CD14-positive monocyte (primary cell): ENCODE data around the gene REC8. TPM values are rescaled to one million over a fixed set of nuclear protein-coding genes. Genes with fewer than 3 reads are reported as not detected.

Source experiments
- DNase-seq, 3 donors: peaks; one replicate each; pipeline ENCODE4 v3.0.0-alpha.2; 2011 to 2022
- H2AFZ ChIP-seq: 2 replicates; pipeline ENCODE4 v1.6.0; 2012; ENCODE audit warnings: mild to moderate bottlenecking, low read depth, low read length, inconsistent platforms; ENCODE audit not compliant: insufficient read depth, poor library complexity, severe bottlenecking
- H3K27ac ChIP-seq, 2 donors: 1 replicate in 1 of 2; 2 replicates in 1 of 2; pipeline ENCODE4 v1.5.1; 2012 to 2013; ENCODE audit warnings: low read length in 2 of 2, control low read depth in 1 of 2, inconsistent platforms in 1 of 2, low read depth in 1 of 2, mild to moderate bottlenecking in 1 of 2
- H3K27me3 ChIP-seq, 2 donors: one replicate each; pipeline versions ENCODE4 v1.6.0 to v1.6.1; 2011 to 2013; ENCODE audit warnings: low read length in 2 of 2; ENCODE audit not compliant: control insufficient read depth in 2 of 2, insufficient read depth in 2 of 2
- H3K36me3 ChIP-seq, 2 donors: replicated peaks in 1 of 2; 1 replicate in 1 of 2; 2 replicates in 1 of 2; pipeline versions ENCODE4 v1.5.1 to v1.6.1; 2012 to 2013; ENCODE audit warnings: low read length in 2 of 2, control low read depth in 1 of 2, inconsistent platforms in 1 of 2, mild to moderate bottlenecking in 1 of 2; ENCODE audit not compliant: insufficient read depth in 2 of 2, control insufficient read depth in 1 of 2
- H3K4me1 ChIP-seq, 2 donors: 1 replicate in 1 of 2; 2 replicates in 1 of 2; pipeline versions ENCODE4 v1.5.1 to v1.6.1; 2012 to 2013; ENCODE audit warnings: low read length in 2 of 2, control low read depth in 1 of 2, inconsistent platforms in 1 of 2, mild to moderate bottlenecking in 1 of 2, moderate library complexity in 1 of 2; ENCODE audit not compliant: insufficient read depth in 2 of 2, control insufficient read depth in 1 of 2
- H3K4me2 ChIP-seq: replicated peaks from 2 replicates; pipeline ENCODE3; 2012; ENCODE audit warnings: low read length, moderate library complexity, mild to moderate bottlenecking; ENCODE audit not compliant: poor library complexity, severe bottlenecking; ENCODE audit errors: extremely low read depth
- H3K4me3 ChIP-seq, 3 experiments: fragments of 200-600 bp in 1 of 3; sonication (generic) in 1 of 3; replicated peaks in 1 of 3; 1 replicate in 2 of 3; 2 replicates in 1 of 3; pipeline ENCODE4 v1.5.1; 2011 to 2013; ENCODE audit warnings: low read length in 3 of 3, mild to moderate bottlenecking in 3 of 3, control low read depth in 2 of 3, low read depth in 2 of 3, inconsistent platforms in 1 of 3, moderate library complexity in 1 of 3
- H3K79me2 ChIP-seq: 2 replicates; pipeline ENCODE4 v1.6.0; 2012; ENCODE audit warnings: mild to moderate bottlenecking, control low read depth, inconsistent platforms, low read length, moderate library complexity; ENCODE audit not compliant: insufficient read depth
- H3K9ac ChIP-seq: 2 replicates; pipeline ENCODE4 v1.6.0; 2017; ENCODE audit warnings: low read length, mild to moderate bottlenecking; ENCODE audit not compliant: insufficient read depth, poor library complexity, severe bottlenecking
- H3K9me3 ChIP-seq, 2 donors: replicated peaks in 1 of 2; 1 replicate in 1 of 2; 2 replicates in 1 of 2; pipeline versions ENCODE4 v1.5.1 to v1.6.1; 2012 to 2013; ENCODE audit warnings: low read length in 2 of 2, control low read depth in 1 of 2; ENCODE audit not compliant: control insufficient read depth in 1 of 2, insufficient read depth in 1 of 2
- H4K20me1 ChIP-seq: 2 replicates; pipeline ENCODE4 v1.6.0; 2012; ENCODE audit warnings: mild to moderate bottlenecking, low read length, control low read depth, moderate library complexity; ENCODE audit not compliant: insufficient read depth
- H3K27ac Mint-ChIP-seq, 7 donors: one replicate each; pipeline ENCODE4 v1.8.0; 2020; ENCODE audit warnings: mild to moderate bottlenecking in 7 of 7, mixed read lengths in 7 of 7, moderate library complexity in 6 of 7, inconsistent platforms in 2 of 7
- H3K27me3 Mint-ChIP-seq, 3 donors: one replicate each; pipeline ENCODE4 v1.8.0; 2021 to 2022; ENCODE audit warnings: low read depth in 3 of 3, mild to moderate bottlenecking in 3 of 3, mixed read lengths in 3 of 3, moderate library complexity in 3 of 3, inconsistent platforms in 1 of 3
- H3K36me3 Mint-ChIP-seq, 2 donors: one replicate each; pipeline ENCODE4 v1.8.0; 2020; ENCODE audit warnings: mixed read lengths in 2 of 2, inconsistent platforms in 1 of 2, mild to moderate bottlenecking in 1 of 2
- H3K4me1 Mint-ChIP-seq: one replicate; pipeline ENCODE4 v1.8.0; 2020; ENCODE audit warnings: mild to moderate bottlenecking, mixed read lengths
- H3K4me3 Mint-ChIP-seq, 2 donors: one replicate each; pipeline ENCODE4 v1.8.0; 2020; ENCODE audit warnings: mild to moderate bottlenecking in 2 of 2, mixed read lengths in 2 of 2, moderate library complexity in 1 of 2
- H3K9me3 Mint-ChIP-seq, 7 donors: one replicate each; pipeline ENCODE4 v1.8.0; 2020 to 2022; ENCODE audit warnings: mixed read lengths in 7 of 7, mild to moderate bottlenecking in 6 of 7, moderate library complexity in 6 of 7, inconsistent platforms in 2 of 7
- CTCF ChIP-seq: fragments of 200-600 bp; IDR thresholded peaks from one replicate; pipeline ENCODE4 v1.8.0; 2022; ENCODE audit warnings: antibody characterized with exemption, mild to moderate bottlenecking
- WGBS: methylation state at CpG from one replicate; pipeline ENCODE4 v1.1.5; 2013; ENCODE audit warnings: missing lambda C conversion rate; ENCODE audit not compliant: insufficient coverage; 5-methylcytosine and 5-hydroxymethylcytosine counted together
- intact Hi-C, 2 donors: fragments of 100-400 bp; cut with micrococcal nuclease; formaldehyde crosslinking; loops; one replicate each; pipeline versions ENCODE4 v1.15.0 to v1.15.1; 2023
- polyA plus RNA-seq, 3 donors: library from polyadenylated mRNA; depleted of rRNA in 1 of 3; unstranded in 2 of 3; stranded (reverse) in 1 of 3; fragments of 300-500 nt in 2 of 3; fragments of >200 nt in 1 of 3; fragmentation: Illumina TruSeq in 2 of 3; gene quantifications; 1 replicate in 2 of 3; 2 replicates in 1 of 3; pipeline ENCODE4 v1.2.3, GENCODE V29; 2012 to 2021

The REC8 gene
- polyA plus RNA-seq, 3 donors, result 1.4 to 46.4 (median 2.3) TPM

GRCh38 chr14:24157331-24157730, 14.5 kb upstream of the REC8 start:
- Histone ChIP-seq H3K36me3 (peaks cover 64 to 70% of the 10 kb centered on the region in 2 donors), H3K4me1 (peaks cover 17 to 27% of the 10 kb centered on the region in 2 donors), H3K79me2 (peaks cover 24% of the 10 kb centered on the region), H3K4me2 (no peak overlapping the region), H3K9ac (no peak overlapping the region), H3K9me3 (no peaks in the 10 kb centered on the region), H2AFZ (no peak overlapping the region), H4K20me1 (peaks cover 9% of the 10 kb centered on the region), H3K4me3 (no peak overlapping the region), H3K27me3 (no peaks in the 10 kb centered on the region), H3K27ac (peak overlapping the region in 1 of 2 donors; percentile 36)
- 98% methylated on average over 6 of the region's 12 CpGs for WGBS
- H3K27me3 Mint-ChIP-seq, result peaks cover 0 to 2% (median 0%) of the 10 kb centered on the region in 3 donors
- peaks cover 55 to 85% of the 10 kb centered on the region in 2 donors for H3K36me3 Mint-ChIP-seq
- no peaks in the 10 kb centered on the region for H3K9me3 Mint-ChIP-seq
- H3K27ac Mint-ChIP-seq, result peak overlapping the region in 3 of 7 donors; percentile 33 to 80 (median 63)
- intact Hi-C loops, result no loop called here
- no peak for TF ChIP-seq CTCF
- peaks cover 25% of the 10 kb centered on the region for H3K4me1 Mint-ChIP-seq
- no peak for DNase-seq
- H3K4me3 Mint-ChIP-seq, result no peak overlapping the region

GRCh38 chr14:24159777-24160498, 11.9 kb upstream of the REC8 start:
- H3K9ac ChIP-seq, result no peak overlapping the region
- Mint-ChIP-seq H3K9me3 (no peaks in the 10 kb centered on the region), H3K27me3 (no peaks in the 10 kb centered on the region), H3K27ac (peak overlapping the region; percentile 76 to 99 (median 97)), H3K4me3 (no peak overlapping the region), H3K36me3 (peaks cover 68 to 88% of the 10 kb centered on the region in 2 donors), H3K4me1 (peaks cover 46% of the 10 kb centered on the region)
- peaks cover 42% of the 10 kb centered on the region for H3K79me2 ChIP-seq
- no peak for TF ChIP-seq CTCF
- H3K36me3 ChIP-seq, result peaks cover 70 to 74% of the 10 kb centered on the region in 2 donors
- H3K4me2 ChIP-seq, result no peak overlapping the region
- H3K4me1 ChIP-seq, result peaks cover 29 to 53% of the 10 kb centered on the region in 2 donors
- no peaks in the 10 kb centered on the region for H3K27me3 ChIP-seq
- H3K9me3 ChIP-seq, result no peaks in the 10 kb centered on the region
- H2AFZ ChIP-seq, result no peak overlapping the region
- DNase-seq, result no peak
- intact Hi-C loops, result loop anchor here in 1 of 2 donors (2.0 kb wide), 1 partner anchor 13 kb away; the partner anchor contains the start of genes PSME2 and RNF31
- H3K4me3 ChIP-seq, result peak overlapping the region in 1 of 3 experiments; percentile 100
- peak overlapping the region; percentile 76 to 100 for H3K27ac ChIP-seq
- H4K20me1 ChIP-seq, result peaks cover 30% of the 10 kb centered on the region
- 97% methylated on average over 6 of the region's 11 CpGs for WGBS
